ENCODE measurements around the gene LRRC8A.

The LRRC8A gene

GRCh38 chr9:128860937-128861336 is 21.0 kb upstream of the LRRC8A start:
- H3K4me1 ChIP-seq (ENCODE audit: control insufficient read depth, insufficient read depth, low read length) = no peaks in the 10 kb centered on the region; the same call in 1 of the 2 replicates
- no peaks in the 10 kb centered on the region for H3K36me3 ChIP-seq (ENCODE audit: control insufficient read depth in 2 of 2, insufficient read depth in 1 of 2, low read length in 2 of 2)
- TF ChIP-seq ZIC2 (tag by site-specific recombination; IDR thresholded peaks at IDR 0.05) = 0 out of 2 replicates have a peak, but pooled peaks have one; percentile 7
- TF ChIP-seq, protein P1, sequence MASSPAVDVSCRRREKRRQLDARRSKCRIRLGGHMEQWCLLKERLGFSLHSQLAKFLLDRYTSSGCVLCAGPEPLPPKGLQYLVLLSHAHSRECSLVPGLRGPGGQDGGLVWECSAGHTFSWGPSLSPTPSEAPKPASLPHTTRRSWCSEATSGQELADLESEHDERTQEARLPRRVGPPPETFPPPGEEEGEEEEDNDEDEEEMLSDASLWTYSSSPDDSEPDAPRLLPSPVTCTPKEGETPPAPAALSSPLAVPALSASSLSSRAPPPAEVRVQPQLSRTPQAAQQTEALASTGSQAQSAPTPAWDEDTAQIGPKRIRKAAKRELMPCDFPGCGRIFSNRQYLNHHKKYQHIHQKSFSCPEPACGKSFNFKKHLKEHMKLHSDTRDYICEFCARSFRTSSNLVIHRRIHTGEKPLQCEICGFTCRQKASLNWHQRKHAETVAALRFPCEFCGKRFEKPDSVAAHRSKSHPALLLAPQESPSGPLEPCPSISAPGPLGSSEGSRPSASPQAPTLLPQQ (tag by site-specific recombination; IDR thresholded peaks at IDR 0.05) = no peak
- H3K9me3 ChIP-seq (ENCODE audit: control insufficient read depth, insufficient read depth, low read depth, low read length) = no peaks in the 10 kb centered on the region
- no peak overlapping the region for H3K27ac ChIP-seq (ENCODE audit: extremely low read depth, low read depth, low read length)
- H3K4me3 ChIP-seq (ENCODE audit: low read depth, low read length) = no peak overlapping the region
- CTCF ChIA-PET = interaction anchor here (0.8 to 6.2 kb wide), 8 partner anchors 8 to 750 kb away, joined by 3 to 94 read pairs (median 6); partner anchors contain the start of genes KYAT1, LRRC8A and SH3GLB2
- POLR2A ChIA-PET = no interaction called here

DNA sequence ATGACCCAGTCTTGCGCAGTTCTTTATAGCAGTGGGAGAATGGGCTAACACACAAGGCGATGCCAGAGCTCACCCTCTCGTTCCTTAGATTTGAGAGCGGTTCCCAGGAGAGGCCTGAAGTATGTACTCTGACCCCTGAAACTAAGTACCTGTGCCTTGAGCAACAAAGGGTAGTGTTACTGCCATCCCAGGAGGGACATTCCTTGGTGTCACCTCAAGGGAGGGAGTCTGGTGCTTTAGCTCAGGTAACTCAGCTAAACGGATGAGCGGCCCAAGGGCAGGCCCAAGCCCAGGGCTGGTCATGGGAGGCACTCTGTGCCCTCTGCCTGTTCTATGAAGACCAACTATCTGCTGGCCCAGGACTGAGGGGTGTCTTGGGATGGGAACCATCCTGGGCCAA is 20.4 kb upstream of the LRRC8A start:
- Histone ChIP-seq H3K27ac (ENCODE audit: extremely low read depth, low read depth, low read length) (no peak overlapping the region), H3K4me1 (ENCODE audit: control insufficient read depth, insufficient read depth, low read length) (no peaks in the 10 kb centered on the region; the same call in 1 of the 2 replicates), H3K4me3 (ENCODE audit: low read depth, low read length) (no peak overlapping the region), H3K9me3 (ENCODE audit: control insufficient read depth, insufficient read depth, low read depth, low read length) (no peaks in the 10 kb centered on the region), H3K36me3 (ENCODE audit: control insufficient read depth in 2 of 2, insufficient read depth in 1 of 2, low read length in 2 of 2) (no peaks in the 10 kb centered on the region)
- POLR2A ChIA-PET = no interaction called here
- TF ChIP-seq ZNF791 (tag by site-specific recombination; IDR thresholded peaks at IDR 0.05) (no peak), ZNF621 (tag by site-specific recombination; IDR thresholded peaks at IDR 0.05) (no peak), ZNF645 (tag by site-specific recombination; IDR thresholded peaks at IDR 0.05) (no peak), ZNF510 (tag by site-specific recombination; IDR thresholded peaks at IDR 0.05; ENCODE audit: insufficient replicate concordance) (no peak), ZNF514 (tag by site-specific recombination; IDR thresholded peaks at IDR 0.05) (no peak), ZNF776 (tag by site-specific recombination; IDR thresholded peaks at IDR 0.05; ENCODE audit: borderline replicate concordance) (no peak), PRDM1 (tag by site-specific recombination; IDR thresholded peaks at IDR 0.05) (no peak), SCRT2 (tag by site-specific recombination; IDR thresholded peaks at IDR 0.05) (no peak), ZSCAN23 (tag by site-specific recombination; IDR thresholded peaks at IDR 0.05) (no peak), ZXDB (tag by site-specific recombination; IDR thresholded peaks at IDR 0.05) (no peak), ZNF561 (tag by site-specific recombination; IDR thresholded peaks at IDR 0.05; ENCODE audit: borderline replicate concordance) (no peak), ZNF560 (tag by site-specific recombination; IDR thresholded peaks at IDR 0.05; ENCODE audit: borderline replicate concordance) (no peak), ZNF785 (tag by site-specific recombination; IDR thresholded peaks at IDR 0.05) (no peak), ZNF558 (tag by site-specific recombination; IDR thresholded peaks at IDR 0.05) (no peak)
- TF ChIP-seq, protein P2, sequence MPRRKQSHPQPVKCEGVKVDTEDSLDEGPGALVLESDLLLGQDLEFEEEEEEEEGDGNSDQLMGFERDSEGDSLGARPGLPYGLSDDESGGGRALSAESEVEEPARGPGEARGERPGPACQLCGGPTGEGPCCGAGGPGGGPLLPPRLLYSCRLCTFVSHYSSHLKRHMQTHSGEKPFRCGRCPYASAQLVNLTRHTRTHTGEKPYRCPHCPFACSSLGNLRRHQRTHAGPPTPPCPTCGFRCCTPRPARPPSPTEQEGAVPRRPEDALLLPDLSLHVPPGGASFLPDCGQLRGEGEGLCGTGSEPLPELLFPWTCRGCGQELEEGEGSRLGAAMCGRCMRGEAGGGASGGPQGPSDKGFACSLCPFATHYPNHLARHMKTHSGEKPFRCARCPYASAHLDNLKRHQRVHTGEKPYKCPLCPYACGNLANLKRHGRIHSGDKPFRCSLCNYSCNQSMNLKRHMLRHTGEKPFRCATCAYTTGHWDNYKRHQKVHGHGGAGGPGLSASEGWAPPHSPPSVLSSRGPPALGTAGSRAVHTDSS (tag by site-specific recombination; IDR thresholded peaks at IDR 0.05) = no peak
- TF ChIP-seq, protein P3, sequence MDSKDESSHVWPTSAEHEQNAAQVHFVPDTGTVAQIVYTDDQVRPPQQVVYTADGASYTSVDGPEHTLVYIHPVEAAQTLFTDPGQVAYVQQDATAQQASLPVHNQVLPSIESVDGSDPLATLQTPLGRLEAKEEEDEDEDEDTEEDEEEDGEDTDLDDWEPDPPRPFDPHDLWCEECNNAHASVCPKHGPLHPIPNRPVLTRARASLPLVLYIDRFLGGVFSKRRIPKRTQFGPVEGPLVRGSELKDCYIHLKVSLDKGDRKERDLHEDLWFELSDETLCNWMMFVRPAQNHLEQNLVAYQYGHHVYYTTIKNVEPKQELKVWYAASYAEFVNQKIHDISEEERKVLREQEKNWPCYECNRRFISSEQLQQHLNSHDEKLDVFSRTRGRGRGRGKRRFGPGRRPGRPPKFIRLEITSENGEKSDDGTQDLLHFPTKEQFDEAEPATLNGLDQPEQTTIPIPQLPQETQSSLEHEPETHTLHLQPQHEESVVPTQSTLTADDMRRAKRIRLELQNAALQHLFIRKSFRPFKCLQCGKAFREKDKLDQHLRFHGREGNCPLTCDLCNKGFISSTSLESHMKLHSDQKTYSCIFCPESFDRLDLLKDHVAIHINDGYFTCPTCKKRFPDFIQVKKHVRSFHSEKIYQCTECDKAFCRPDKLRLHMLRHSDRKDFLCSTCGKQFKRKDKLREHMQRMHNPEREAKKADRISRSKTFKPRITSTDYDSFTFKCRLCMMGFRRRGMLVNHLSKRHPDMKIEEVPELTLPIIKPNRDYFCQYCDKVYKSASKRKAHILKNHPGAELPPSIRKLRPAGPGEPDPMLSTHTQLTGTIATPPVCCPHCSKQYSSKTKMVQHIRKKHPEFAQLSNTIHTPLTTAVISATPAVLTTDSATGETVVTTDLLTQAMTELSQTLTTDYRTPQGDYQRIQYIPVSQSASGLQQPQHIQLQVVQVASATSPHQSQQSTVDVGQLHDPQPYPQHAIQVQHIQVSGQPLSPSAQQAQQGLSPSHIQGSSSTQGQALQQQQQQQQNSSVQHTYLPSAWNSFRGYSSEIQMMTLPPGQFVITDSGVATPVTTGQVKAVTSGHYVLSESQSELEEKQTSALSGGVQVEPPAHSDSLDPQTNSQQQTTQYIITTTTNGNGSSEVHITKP (tag by site-specific recombination; IDR thresholded peaks at IDR 0.05) = no peak
- CTCF ChIA-PET = interaction anchor here (0.6 to 6.2 kb wide), 11 partner anchors 9 to 750 kb away, joined by 3 to 94 read pairs (median 4); partner anchors contain the start of genes KYAT1, LRRC8A and SH3GLB2

Data from HEK293 (cell line).